ENCODE data around the gene DNAJC1.

DNA sequence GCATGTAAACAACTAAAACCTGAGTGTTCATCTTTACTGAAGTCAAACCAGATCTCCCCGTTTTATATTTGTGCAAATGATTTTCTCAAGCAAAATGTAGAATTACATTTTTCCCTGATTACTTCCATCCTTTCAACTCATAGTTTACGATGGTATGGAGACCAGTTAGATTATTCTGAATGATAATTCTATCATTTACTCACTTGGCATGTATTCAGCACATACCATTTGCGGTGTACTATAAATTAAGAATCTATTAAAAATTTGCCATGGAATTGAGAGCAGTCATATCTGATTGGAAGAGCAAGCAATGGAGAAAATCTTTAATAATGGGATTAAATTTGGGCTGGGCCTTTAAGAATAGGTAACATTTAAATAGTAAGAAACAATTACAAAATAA is 22.4 kb downstream of the DNAJC1 start:
- TF ChIP-seq, protein P1, sequence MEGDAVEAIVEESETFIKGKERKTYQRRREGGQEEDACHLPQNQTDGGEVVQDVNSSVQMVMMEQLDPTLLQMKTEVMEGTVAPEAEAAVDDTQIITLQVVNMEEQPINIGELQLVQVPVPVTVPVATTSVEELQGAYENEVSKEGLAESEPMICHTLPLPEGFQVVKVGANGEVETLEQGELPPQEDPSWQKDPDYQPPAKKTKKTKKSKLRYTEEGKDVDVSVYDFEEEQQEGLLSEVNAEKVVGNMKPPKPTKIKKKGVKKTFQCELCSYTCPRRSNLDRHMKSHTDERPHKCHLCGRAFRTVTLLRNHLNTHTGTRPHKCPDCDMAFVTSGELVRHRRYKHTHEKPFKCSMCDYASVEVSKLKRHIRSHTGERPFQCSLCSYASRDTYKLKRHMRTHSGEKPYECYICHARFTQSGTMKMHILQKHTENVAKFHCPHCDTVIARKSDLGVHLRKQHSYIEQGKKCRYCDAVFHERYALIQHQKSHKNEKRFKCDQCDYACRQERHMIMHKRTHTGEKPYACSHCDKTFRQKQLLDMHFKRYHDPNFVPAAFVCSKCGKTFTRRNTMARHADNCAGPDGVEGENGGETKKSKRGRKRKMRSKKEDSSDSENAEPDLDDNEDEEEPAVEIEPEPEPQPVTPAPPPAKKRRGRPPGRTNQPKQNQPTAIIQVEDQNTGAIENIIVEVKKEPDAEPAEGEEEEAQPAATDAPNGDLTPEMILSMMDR (IDR thresholded peaks at IDR 0.05; ENCODE audit: borderline replicate concordance, extremely low read depth, low read length, poor library complexity, severe bottlenecking): no peak
- TF ChIP-seq EZH2 (IDR thresholded peaks at IDR 0.05; ENCODE audit: borderline replicate concordance, low read depth, low read length, severe bottlenecking): no peak
